Neuronal stem cell (in vitro differentiated cells): Measurements from ENCODE around the gene PLXNB3.
A peak's percentile ranks its signal among the peaks of the same experiment; 100 is the strongest.

Experiments used
- DNase-seq: peaks from one replicate; pipeline ENCODE4 v3.0.0-alpha.2; 2013; ENCODE audit warnings: low spot score
- H2AFZ ChIP-seq: one replicate; pipeline ENCODE4 v1.6.1; 2013; ENCODE audit warnings: mild to moderate bottlenecking, low read length, inconsistent platforms
- H2AK5ac ChIP-seq: 2 replicates; pipeline ENCODE4 v1.6.1; 2013; ENCODE audit warnings: low read depth, mild to moderate bottlenecking, inconsistent platforms, low read length, moderate library complexity, mixed read lengths
- H2BK120ac ChIP-seq: 2 replicates; pipeline ENCODE4 v1.6.1; 2013; ENCODE audit warnings: low read depth, mild to moderate bottlenecking, inconsistent platforms, low read length, moderate library complexity, mixed read lengths
- H2BK12ac ChIP-seq: one replicate; pipeline ENCODE4 v1.6.1; 2013; ENCODE audit warnings: low read length, inconsistent platforms
- H2BK15ac ChIP-seq: 2 replicates; pipeline ENCODE4 v1.6.1; 2013; ENCODE audit warnings: mild to moderate bottlenecking, low read length, inconsistent platforms, mixed read lengths
- H2BK5ac ChIP-seq: one replicate; pipeline ENCODE4 v1.6.1; 2013; ENCODE audit warnings: inconsistent platforms, mild to moderate bottlenecking, low read length, moderate library complexity
- H3K14ac ChIP-seq: one replicate; pipeline ENCODE4 v1.6.1; 2013; ENCODE audit warnings: low read length, inconsistent platforms
- H3K18ac ChIP-seq: 2 replicates; pipeline ENCODE4 v1.6.1; 2013; ENCODE audit warnings: low read length, inconsistent platforms
- H3K23ac ChIP-seq: 2 replicates; pipeline ENCODE4 v1.6.1; 2013; ENCODE audit warnings: low read depth, mild to moderate bottlenecking, mixed read lengths, low read length, inconsistent platforms; ENCODE audit not compliant: poor library complexity
- H3K27ac ChIP-seq: replicated peaks from 3 replicates; pipeline ENCODE4 v1.5.1; 2013; ENCODE audit warnings: low read length, inconsistent platforms
- H3K27me3 ChIP-seq, 3 experiments: 2 replicates each; pipeline ENCODE4 v1.6.1; 2013; ENCODE audit warnings: low read length in 3 of 3, mild to moderate bottlenecking in 2 of 3, inconsistent platforms in 1 of 3, low read depth in 1 of 3, mixed read lengths in 1 of 3, moderate library complexity in 1 of 3; ENCODE audit not compliant: control insufficient read depth in 3 of 3, insufficient read depth in 3 of 3
- H3K36me3 ChIP-seq, 2 donors: replicated peaks in 1 of 2; 2 replicates each; pipeline ENCODE4 v1.6.1; 2013; ENCODE audit warnings: low read length in 2 of 2; ENCODE audit not compliant: control insufficient read depth in 2 of 2, insufficient read depth in 2 of 2
- H3K4ac ChIP-seq: 2 replicates; pipeline ENCODE4 v1.6.1; 2013; ENCODE audit warnings: inconsistent platforms, mild to moderate bottlenecking, low read length, moderate library complexity
- H3K4me1 ChIP-seq, 2 donors: 1 replicate in 1 of 2; 2 replicates in 1 of 2; pipeline ENCODE4 v1.6.1; 2013; ENCODE audit warnings: low read length in 2 of 2, low read depth in 1 of 2; ENCODE audit not compliant: control insufficient read depth in 2 of 2, insufficient read depth in 1 of 2
- H3K4me2 ChIP-seq: one replicate; pipeline ENCODE4 v1.6.1; 2013; ENCODE audit warnings: mild to moderate bottlenecking, low read length, inconsistent platforms; ENCODE audit not compliant: insufficient read depth, poor library complexity, severe bottlenecking
- H3K4me3 ChIP-seq, 2 donors: 2 replicates each; pipeline ENCODE4 v1.5.1; 2013; ENCODE audit warnings: low read length in 2 of 2, mild to moderate bottlenecking in 2 of 2, inconsistent platforms in 1 of 2, moderate library complexity in 1 of 2
- H3K79me1 ChIP-seq: one replicate; pipeline ENCODE4 v1.6.1; 2013; ENCODE audit warnings: low read depth, mild to moderate bottlenecking, inconsistent platforms, low read length, moderate library complexity
- H3K9ac ChIP-seq: one replicate; pipeline ENCODE4 v1.6.1; 2013; ENCODE audit warnings: mild to moderate bottlenecking, low read depth, low read length, inconsistent platforms; ENCODE audit not compliant: poor library complexity
- H3K9me3 ChIP-seq, 2 donors: replicated peaks in 1 of 2; 2 replicates each; pipeline versions ENCODE3 to v1.6.1; 2013; ENCODE audit warnings: low read length in 2 of 2, mild to moderate bottlenecking in 2 of 2, inconsistent platforms in 1 of 2, low read depth in 1 of 2, mixed read lengths in 1 of 2, moderate library complexity in 1 of 2; ENCODE audit not compliant: control insufficient read depth in 2 of 2, insufficient read depth in 1 of 2
- H4K8ac ChIP-seq: one replicate; pipeline ENCODE4 v1.6.1; 2013; ENCODE audit warnings: low read depth, mild to moderate bottlenecking, inconsistent platforms, low read length, moderate library complexity
- H4K91ac ChIP-seq: one replicate; pipeline ENCODE4 v1.6.1; 2013; ENCODE audit warnings: low read length, low read depth, mild to moderate bottlenecking, inconsistent platforms; ENCODE audit not compliant: poor library complexity
- WGBS, 2 donors: extraction: QIAGEN DNeasy Blood & Tissue Kit; methylation state at CpG; one replicate each; pipeline ENCODE4 v1.1.7; 2013; ENCODE audit warnings: missing lambda C conversion rate in 2 of 2, mixed read lengths in 1 of 2; ENCODE audit not compliant: insufficient read length in 2 of 2, insufficient replicate concordance in 1 of 2; ENCODE audit errors: extremely low coverage in 2 of 2; 5-methylcytosine and 5-hydroxymethylcytosine counted together

Gene PLXNB3

GRCh38 chrX:153767674-153768055 is 3.6 kb downstream of the PLXNB3 start:
- no peak overlapping the region for H2BK120ac ChIP-seq
- no peak overlapping the region for H3K27ac ChIP-seq
- no peak overlapping the region for H3K14ac ChIP-seq
- no CpG with 5 or more reads among the region's 20 CpGs for WGBS, 2 donors
- no peak overlapping the region for H2BK5ac ChIP-seq
- H3K23ac ChIP-seq: no peak overlapping the region
- H3K18ac ChIP-seq: no peak overlapping the region
- H2AFZ ChIP-seq: no peak overlapping the region
- H3K4me3 ChIP-seq: no peak overlapping the region
- no peaks in the 10 kb centered on the region for H3K36me3 ChIP-seq
- H4K8ac ChIP-seq: no peak overlapping the region
- H4K91ac ChIP-seq: no peak overlapping the region
- H3K9ac ChIP-seq: no peak overlapping the region
- no peaks in the 10 kb centered on the region for H3K9me3 ChIP-seq
- H3K4ac ChIP-seq: no peak overlapping the region
- DNase-seq: no peak
- H2AK5ac ChIP-seq: no peak overlapping the region
- no peaks in the 10 kb centered on the region for H3K27me3 ChIP-seq
- no peak overlapping the region for H2BK15ac ChIP-seq
- peak overlapping the region; percentile 22 for H2BK12ac ChIP-seq
- no peak overlapping the region for H3K4me2 ChIP-seq
- H3K4me1 ChIP-seq: peaks cover 9 to 17% of the 10 kb centered on the region in 2 donors
- no peaks in the 10 kb centered on the region for H3K79me1 ChIP-seq

- Histone ChIP-seq H2BK5ac (no peak overlapping the region), H3K27ac (no peak overlapping the region), H3K14ac (no peak overlapping the region), H3K23ac (no peak overlapping the region), H2BK12ac (peak overlapping the region; percentile 73), H3K9me3 (no peaks in the 10 kb centered on the region), H3K4ac (no peak overlapping the region), H2AFZ (no peak overlapping the region), H2BK120ac (no peak overlapping the region), H4K8ac (peak overlapping the region; percentile 1), H3K4me2 (no peak overlapping the region), H2BK15ac (no peak overlapping the region), H3K36me3 (no peaks in the 10 kb centered on the region), H3K79me1 (no peaks in the 10 kb centered on the region), H2AK5ac (peak overlapping the region; percentile 46), H3K4me1 (peaks cover 9 to 17% of the 10 kb centered on the region in 2 donors), H3K27me3 (no peaks in the 10 kb centered on the region), H4K91ac (no peak overlapping the region), H3K4me3 (no peak overlapping the region), H3K18ac (no peak overlapping the region), H3K9ac (no peak overlapping the region)
- WGBS, 2 donors: no CpG with 5 or more reads among the region's 22 CpGs
- DNase-seq: no peak
Measured at GRCh38 chrX:153768311-153769157, 4.5 kb downstream of the PLXNB3 start.

DNA sequence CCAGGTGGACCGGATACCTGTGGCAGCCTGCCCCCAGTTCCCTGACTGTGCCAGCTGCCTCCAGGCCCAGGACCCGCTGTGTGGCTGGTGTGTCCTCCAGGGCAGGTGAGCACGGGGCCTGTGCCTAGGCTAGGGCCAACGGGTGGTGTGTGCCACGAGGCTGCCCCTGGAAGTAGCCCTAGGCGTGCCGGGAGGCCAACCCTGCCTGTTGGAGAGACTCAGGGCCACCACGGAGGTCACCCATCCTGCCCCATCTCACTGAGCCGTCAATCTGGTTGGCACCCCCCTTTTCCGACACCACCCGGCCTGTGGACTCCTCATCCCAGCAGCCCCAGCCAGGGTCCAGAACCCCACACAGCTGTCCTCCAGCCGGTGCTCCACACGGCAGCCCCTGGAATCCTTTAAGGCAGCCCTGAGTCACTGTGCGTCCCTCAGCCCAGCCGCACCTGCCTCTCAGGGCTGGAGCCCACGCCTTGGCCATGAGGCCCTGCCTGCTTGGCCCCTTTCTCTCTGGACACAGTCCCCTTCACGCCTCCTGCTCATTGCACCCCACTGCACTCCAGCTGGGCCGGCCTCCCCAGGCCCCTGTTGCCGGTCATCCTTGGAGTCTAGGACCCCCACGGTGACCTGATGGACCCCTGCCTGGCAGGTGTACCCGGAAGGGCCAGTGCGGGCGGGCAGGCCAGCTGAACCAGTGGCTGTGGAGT is 5.3 kb downstream of the PLXNB3 start:
- no CpG with 5 or more reads among the region's 23 CpGs for WGBS, 2 donors
- H3K4me3 ChIP-seq: no peak overlapping the region
- no peak for DNase-seq
- H3K9me3 ChIP-seq: no peaks in the 10 kb centered on the region
- H4K91ac ChIP-seq: no peak overlapping the region
- H3K14ac ChIP-seq: no peak overlapping the region
- peak overlapping the region; percentile 1 for H4K8ac ChIP-seq
- H2BK15ac ChIP-seq: no peak overlapping the region
- no peak overlapping the region for H2BK120ac ChIP-seq
- no peak overlapping the region for H2BK5ac ChIP-seq
- no peak overlapping the region for H3K18ac ChIP-seq
- no peak overlapping the region for H2AK5ac ChIP-seq
- H3K79me1 ChIP-seq: no peaks in the 10 kb centered on the region
- no peaks in the 10 kb centered on the region for H3K27me3 ChIP-seq
- H2AFZ ChIP-seq: no peak overlapping the region
- peak overlapping the region; percentile 12 for H3K9ac ChIP-seq
- H2BK12ac ChIP-seq: peak overlapping the region; percentile 73
- H3K23ac ChIP-seq: no peak overlapping the region
- H3K27ac ChIP-seq: no peak overlapping the region
- no peak overlapping the region for H3K4me2 ChIP-seq
- H3K36me3 ChIP-seq: no peaks in the 10 kb centered on the region
- H3K4me1 ChIP-seq: peaks cover 7 to 17% of the 10 kb centered on the region in 2 donors
- H3K4ac ChIP-seq: no peak overlapping the region

DNA sequence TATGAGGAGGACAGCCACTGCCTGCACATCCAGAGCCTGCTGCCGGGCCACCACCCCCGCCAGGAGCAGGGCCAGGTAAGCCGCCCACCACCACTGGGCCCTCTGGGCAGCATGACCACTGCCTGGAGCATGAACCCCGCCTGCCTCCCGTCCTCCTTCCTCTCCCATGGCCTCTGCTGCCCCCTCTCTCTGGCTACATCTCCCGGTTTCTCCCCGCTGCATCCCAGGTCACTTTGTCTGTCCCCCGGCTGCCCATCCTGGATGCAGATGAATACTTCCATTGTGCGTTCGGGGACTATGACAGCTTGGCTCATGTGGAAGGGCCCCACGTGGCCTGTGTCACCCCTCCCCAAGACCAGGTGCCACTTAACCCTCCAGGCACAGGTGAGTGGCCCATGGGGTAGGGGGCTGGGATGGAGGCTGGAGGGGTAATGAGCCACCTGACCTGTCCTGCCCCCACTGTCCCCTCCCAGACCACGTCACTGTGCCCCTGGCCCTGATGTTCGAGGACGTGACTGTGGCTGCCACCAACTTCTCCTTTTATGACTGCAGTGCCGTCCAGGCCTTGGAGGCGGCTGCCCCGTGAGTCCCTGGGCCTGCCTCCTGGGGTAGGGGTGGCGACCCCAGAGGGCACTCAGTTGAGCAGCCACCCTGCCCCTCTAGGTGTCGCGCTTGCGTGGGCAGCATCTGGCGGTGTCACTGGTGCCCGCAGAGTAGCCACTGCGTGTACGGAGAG is 6.0 kb downstream of the PLXNB3 start:
- no peaks in the 10 kb centered on the region for H3K36me3 ChIP-seq
- H4K8ac ChIP-seq: no peak overlapping the region
- H3K4me3 ChIP-seq: no peak overlapping the region
- H3K27me3 ChIP-seq: no peaks in the 10 kb centered on the region
- no peak for DNase-seq
- no CpG with 5 or more reads among the region's 25 CpGs for WGBS, 2 donors
- H2BK120ac ChIP-seq: no peak overlapping the region
- H2BK12ac ChIP-seq: peak overlapping the region; percentile 41
- no peak overlapping the region for H2BK5ac ChIP-seq
- no peak overlapping the region for H3K4me2 ChIP-seq
- no peak overlapping the region for H3K14ac ChIP-seq
- H3K18ac ChIP-seq: no peak overlapping the region
- no peak overlapping the region for H2AFZ ChIP-seq
- H4K91ac ChIP-seq: no peak overlapping the region
- no peak overlapping the region for H3K27ac ChIP-seq
- no peak overlapping the region for H3K4ac ChIP-seq
- peak overlapping the region; percentile 12 for H3K9ac ChIP-seq
- peaks cover 7 to 12% of the 10 kb centered on the region in 2 donors for H3K4me1 ChIP-seq
- H3K9me3 ChIP-seq: no peaks in the 10 kb centered on the region
- no peak overlapping the region for H2AK5ac ChIP-seq
- no peak overlapping the region for H2BK15ac ChIP-seq
- H3K23ac ChIP-seq: no peak overlapping the region
- H3K79me1 ChIP-seq: no peaks in the 10 kb centered on the region
